OCI-LY3 (cell line): ENCODE data around the gene NUP153.

Experiments used
- H2AFZ ChIP-seq: fragments of 200-600, 300-600 bp; shearing (Covaris generic); 2 replicates; pipeline ENCODE4 v1.6.0; 2014; ENCODE audit warnings: antibody characterized with exemption, low read depth, low read length
- H3K27ac ChIP-seq: fragments of 200-600, 300-600 bp; sonication (generic); 2 replicates; pipeline ENCODE4 v1.5.1; 2014; ENCODE audit warnings: mild to moderate bottlenecking, low read length, moderate library complexity, mixed read lengths
- H3K27me3 ChIP-seq: fragments of 200-600, 300-600 bp; sonication (generic); 2 replicates; pipeline ENCODE4 v1.6.1; 2014; ENCODE audit warnings: low read depth, low read length, mixed read lengths
- H3K36me3 ChIP-seq: fragments of 200-600, 300-600 bp; sonication (generic); replicated peaks from 2 replicates; pipeline ENCODE3; 2014; ENCODE audit warnings: low read depth, low read length, mixed read lengths
- H3K4me1 ChIP-seq: fragments of 300-600, 200-600 bp; sonication (generic); 2 replicates; pipeline ENCODE4 v1.6.1; 2014; ENCODE audit warnings: low read length, mixed read lengths
- H3K4me2 ChIP-seq: fragments of 200-600, 300-600 bp; sonication (generic); 2 replicates; pipeline ENCODE4 v1.6.1; 2014; ENCODE audit warnings: low read length, mixed read lengths
- H3K4me3 ChIP-seq: fragments of 300-600, 200-600 bp; sonication (generic); 2 replicates; pipeline ENCODE4 v1.5.1; 2014; ENCODE audit warnings: antibody characterized with exemption, mild to moderate bottlenecking, low read length, moderate library complexity
- H3K79me2 ChIP-seq: fragments of 300-600, 200-600 bp; shearing (Covaris generic); 2 replicates; pipeline ENCODE4 v1.6.1; 2014; ENCODE audit warnings: mild to moderate bottlenecking, low read length, mixed read lengths
- H3K9ac ChIP-seq: fragments of 300-600, 200-600 bp; shearing (Covaris generic); 2 replicates; pipeline ENCODE4 v1.6.0; 2014; ENCODE audit warnings: mild to moderate bottlenecking, low read length, moderate library complexity
- H3K9me3 ChIP-seq: fragments of 200-600, 300-600 bp; shearing (Covaris generic); 2 replicates; pipeline ENCODE4 v1.6.1; 2014; ENCODE audit warnings: low read length, mixed read lengths; ENCODE audit not compliant: insufficient read depth
- H4K20me1 ChIP-seq: fragments of 200-600, 300-600 bp; sonication (generic); 2 replicates; pipeline ENCODE4 v1.6.1; 2016; ENCODE audit warnings: low read length, mixed read lengths; ENCODE audit not compliant: insufficient read depth
- EZH2phosphoT487 ChIP-seq: fragments of 200-600 bp; shearing (Covaris generic); IDR thresholded peaks from 2 replicates; pipeline ENCODE4 v1.6.1; 2018; ENCODE audit warnings: antibody characterized with exemption, mixed run types, low read depth
- TF ChIP-seq, protein P1 (sequence below): fragments of 200-600, 300-600 bp; sonication (generic); IDR thresholded peaks from 2 replicates; pipeline ENCODE4 v1.5.1; 2014; ENCODE audit warnings: antibody characterized with exemption, low read length, low read depth

NUP153 gene

DNA sequence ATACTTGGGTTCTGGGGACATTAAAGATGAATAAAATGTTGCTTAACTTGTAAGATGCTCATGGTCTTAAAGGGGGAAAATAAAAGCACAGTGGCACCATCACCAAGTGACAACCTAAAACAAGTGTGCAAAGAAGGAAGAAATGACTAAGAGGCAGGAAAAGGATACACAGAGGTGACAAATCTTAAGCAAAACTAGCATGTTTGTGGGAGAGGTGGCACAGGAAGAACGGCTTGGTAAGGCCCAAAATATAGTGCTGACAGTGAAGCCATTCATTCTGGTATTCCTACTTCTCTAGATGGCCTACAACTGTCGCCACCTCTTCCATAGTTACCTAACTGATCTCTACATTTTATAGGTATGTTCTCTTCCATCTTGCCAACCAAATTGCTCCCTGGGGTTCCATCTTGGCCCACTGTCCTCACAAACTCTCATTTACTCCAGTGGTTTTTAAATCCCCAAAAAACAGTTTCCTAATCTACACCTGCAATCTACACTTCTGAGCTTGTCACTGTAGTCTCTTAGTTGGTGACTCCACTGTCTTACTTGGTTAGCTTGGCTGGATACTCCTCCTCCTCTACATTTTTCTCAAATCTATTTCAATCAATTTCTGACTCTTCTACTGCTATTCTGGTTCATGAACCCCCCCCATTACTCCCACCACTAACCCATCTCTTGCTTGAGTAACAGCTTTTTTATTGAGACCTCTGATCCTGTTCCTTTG lies 73.1 kb downstream of the NUP153 start:
- Histone ChIP-seq H4K20me1 (peaks cover 25% of the 10 kb centered on the region), H3K4me1 (no peaks in the 10 kb centered on the region), H3K79me2 (peaks cover 98% of the 10 kb centered on the region), H3K9me3 (no peaks in the 10 kb centered on the region), H3K36me3 (peaks cover 51% of the 10 kb centered on the region), H3K27me3 (no peaks in the 10 kb centered on the region), H3K4me3 (no peak overlapping the region), H3K4me2 (no peak overlapping the region), H3K9ac (no peak overlapping the region), H2AFZ (no peak overlapping the region), H3K27ac (no peak overlapping the region)
- TF ChIP-seq, protein P1, sequence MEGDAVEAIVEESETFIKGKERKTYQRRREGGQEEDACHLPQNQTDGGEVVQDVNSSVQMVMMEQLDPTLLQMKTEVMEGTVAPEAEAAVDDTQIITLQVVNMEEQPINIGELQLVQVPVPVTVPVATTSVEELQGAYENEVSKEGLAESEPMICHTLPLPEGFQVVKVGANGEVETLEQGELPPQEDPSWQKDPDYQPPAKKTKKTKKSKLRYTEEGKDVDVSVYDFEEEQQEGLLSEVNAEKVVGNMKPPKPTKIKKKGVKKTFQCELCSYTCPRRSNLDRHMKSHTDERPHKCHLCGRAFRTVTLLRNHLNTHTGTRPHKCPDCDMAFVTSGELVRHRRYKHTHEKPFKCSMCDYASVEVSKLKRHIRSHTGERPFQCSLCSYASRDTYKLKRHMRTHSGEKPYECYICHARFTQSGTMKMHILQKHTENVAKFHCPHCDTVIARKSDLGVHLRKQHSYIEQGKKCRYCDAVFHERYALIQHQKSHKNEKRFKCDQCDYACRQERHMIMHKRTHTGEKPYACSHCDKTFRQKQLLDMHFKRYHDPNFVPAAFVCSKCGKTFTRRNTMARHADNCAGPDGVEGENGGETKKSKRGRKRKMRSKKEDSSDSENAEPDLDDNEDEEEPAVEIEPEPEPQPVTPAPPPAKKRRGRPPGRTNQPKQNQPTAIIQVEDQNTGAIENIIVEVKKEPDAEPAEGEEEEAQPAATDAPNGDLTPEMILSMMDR: no peak
- no peak for TF ChIP-seq EZH2phosphoT487

DNA sequence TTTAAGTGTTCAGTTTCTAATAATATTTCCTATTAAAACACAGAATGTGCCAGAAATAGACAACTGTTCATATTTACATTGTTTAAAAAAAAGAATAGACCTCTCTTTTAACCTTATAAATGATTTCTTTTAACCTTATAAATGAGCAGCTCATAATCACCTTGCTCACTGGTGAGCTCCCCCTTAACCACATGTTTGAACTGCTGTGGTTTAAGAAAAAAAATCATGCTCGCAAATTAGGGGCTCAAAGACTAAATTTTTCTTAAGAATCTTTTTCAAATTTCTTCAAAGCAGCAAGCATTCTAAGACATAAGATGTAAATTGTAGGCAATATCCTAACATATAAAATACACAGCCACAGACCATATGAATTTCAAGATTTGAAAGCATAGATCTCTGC lies 73.8 kb downstream of the NUP153 start:
- Histone ChIP-seq H3K27me3 (no peaks in the 10 kb centered on the region), H3K36me3 (peaks cover 50% of the 10 kb centered on the region), H3K27ac (no peak overlapping the region), H3K4me1 (no peaks in the 10 kb centered on the region), H3K9ac (no peak overlapping the region), H2AFZ (no peak overlapping the region), H3K9me3 (no peaks in the 10 kb centered on the region), H4K20me1 (peaks cover 25% of the 10 kb centered on the region), H3K4me2 (no peak overlapping the region), H3K4me3 (no peak overlapping the region), H3K79me2 (peaks cover 97% of the 10 kb centered on the region)
- TF ChIP-seq, protein P1: no peak
- TF ChIP-seq EZH2phosphoT487: no peak

DNA sequence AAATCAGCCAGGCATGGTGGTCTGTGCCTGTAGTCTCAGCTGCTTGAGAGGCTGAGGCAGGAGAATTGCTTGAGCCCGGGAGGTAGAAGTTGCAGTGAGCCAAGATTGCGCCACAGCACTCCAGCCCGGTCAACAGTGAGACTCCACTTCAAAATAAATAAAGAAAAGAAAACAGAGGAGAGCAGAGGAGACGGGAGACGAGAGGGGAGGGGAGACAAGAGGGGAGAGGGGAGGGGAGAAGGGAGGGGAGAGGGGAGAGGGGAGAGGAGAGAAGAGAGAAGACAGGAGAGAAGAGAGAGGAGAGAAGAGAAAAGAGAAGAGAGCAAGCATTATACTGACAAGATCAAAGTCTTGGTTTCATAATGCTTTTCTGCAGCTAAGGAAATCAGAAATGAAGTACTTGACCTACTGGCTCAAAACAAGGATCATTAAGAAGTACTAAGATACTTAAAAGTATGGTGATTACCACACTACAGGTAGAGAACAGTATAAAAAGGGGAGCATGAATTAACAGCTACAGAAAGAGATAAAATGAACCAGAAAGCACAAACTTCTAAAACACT lies 76.1 kb downstream of the NUP153 start:
- Histone ChIP-seq H2AFZ (no peak overlapping the region), H3K4me2 (no peak overlapping the region), H3K9ac (no peak overlapping the region), H3K4me1 (no peaks in the 10 kb centered on the region), H3K4me3 (no peak overlapping the region), H3K9me3 (no peaks in the 10 kb centered on the region), H4K20me1 (peaks cover 27% of the 10 kb centered on the region), H3K36me3 (peaks cover 50% of the 10 kb centered on the region), H3K79me2 (peaks cover 97% of the 10 kb centered on the region), H3K27ac (no peak overlapping the region), H3K27me3 (no peaks in the 10 kb centered on the region)
- no peak for TF ChIP-seq EZH2phosphoT487
- TF ChIP-seq, protein P1: no peak

DNA sequence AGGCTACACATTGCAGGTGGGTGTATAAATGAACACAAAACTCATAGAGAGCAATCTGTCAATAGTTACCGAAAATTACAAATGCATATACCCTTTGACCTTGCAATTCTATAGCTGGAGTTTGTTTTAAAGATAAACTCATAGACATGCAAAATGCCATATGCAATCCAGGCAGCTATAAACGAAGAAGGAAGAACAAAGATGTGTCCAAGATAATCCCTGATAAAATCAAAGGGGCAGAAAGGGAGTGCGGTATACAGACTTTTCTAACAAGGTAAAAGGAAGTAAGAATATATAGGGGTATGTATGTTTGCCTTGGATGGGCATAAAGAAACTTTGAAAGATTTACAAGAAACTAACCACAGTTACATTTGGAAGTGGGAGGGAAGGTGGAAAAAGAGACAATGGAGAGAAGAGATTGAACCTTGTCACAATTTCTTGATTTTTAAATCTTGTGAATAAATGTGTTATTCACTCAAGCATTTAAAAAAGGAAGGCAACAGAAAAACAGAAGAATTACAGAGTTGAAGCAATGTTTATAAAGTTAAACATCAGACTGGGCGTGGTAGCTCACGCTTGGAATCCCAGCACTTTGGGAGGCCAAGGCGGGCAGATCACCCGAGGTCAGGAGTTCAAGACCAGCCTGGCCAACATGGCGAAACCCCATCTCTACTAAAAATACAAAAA lies 76.8 kb downstream of the NUP153 start:
- TF ChIP-seq, protein P1: no peak
- TF ChIP-seq EZH2phosphoT487: no peak
- no peak overlapping the region for H3K4me3 ChIP-seq
- no peaks in the 10 kb centered on the region for H3K4me1 ChIP-seq
- H3K27me3 ChIP-seq: no peaks in the 10 kb centered on the region
- H3K4me2 ChIP-seq: no peak overlapping the region
- peaks cover 29% of the 10 kb centered on the region for H4K20me1 ChIP-seq
- no peak overlapping the region for H2AFZ ChIP-seq
- no peak overlapping the region for H3K9ac ChIP-seq
- no peaks in the 10 kb centered on the region for H3K9me3 ChIP-seq
- H3K79me2 ChIP-seq: peaks cover 97% of the 10 kb centered on the region
- no peak overlapping the region for H3K27ac ChIP-seq
- peaks cover 52% of the 10 kb centered on the region for H3K36me3 ChIP-seq
